NCI-H1436 (cell line): ENCODE measurements around the gene PRDM10.
"Not testable (repeated sequence)": the region's sequence is repeated elsewhere in the genome, so short reads cannot be mapped to it uniquely, and the experiment has no call there.

Experiments used
- DNase-seq: peaks from one replicate; lab custom pipeline; 2025; lab: John Stamatoyannopoulos, UW

The PRDM10 gene, protein sequence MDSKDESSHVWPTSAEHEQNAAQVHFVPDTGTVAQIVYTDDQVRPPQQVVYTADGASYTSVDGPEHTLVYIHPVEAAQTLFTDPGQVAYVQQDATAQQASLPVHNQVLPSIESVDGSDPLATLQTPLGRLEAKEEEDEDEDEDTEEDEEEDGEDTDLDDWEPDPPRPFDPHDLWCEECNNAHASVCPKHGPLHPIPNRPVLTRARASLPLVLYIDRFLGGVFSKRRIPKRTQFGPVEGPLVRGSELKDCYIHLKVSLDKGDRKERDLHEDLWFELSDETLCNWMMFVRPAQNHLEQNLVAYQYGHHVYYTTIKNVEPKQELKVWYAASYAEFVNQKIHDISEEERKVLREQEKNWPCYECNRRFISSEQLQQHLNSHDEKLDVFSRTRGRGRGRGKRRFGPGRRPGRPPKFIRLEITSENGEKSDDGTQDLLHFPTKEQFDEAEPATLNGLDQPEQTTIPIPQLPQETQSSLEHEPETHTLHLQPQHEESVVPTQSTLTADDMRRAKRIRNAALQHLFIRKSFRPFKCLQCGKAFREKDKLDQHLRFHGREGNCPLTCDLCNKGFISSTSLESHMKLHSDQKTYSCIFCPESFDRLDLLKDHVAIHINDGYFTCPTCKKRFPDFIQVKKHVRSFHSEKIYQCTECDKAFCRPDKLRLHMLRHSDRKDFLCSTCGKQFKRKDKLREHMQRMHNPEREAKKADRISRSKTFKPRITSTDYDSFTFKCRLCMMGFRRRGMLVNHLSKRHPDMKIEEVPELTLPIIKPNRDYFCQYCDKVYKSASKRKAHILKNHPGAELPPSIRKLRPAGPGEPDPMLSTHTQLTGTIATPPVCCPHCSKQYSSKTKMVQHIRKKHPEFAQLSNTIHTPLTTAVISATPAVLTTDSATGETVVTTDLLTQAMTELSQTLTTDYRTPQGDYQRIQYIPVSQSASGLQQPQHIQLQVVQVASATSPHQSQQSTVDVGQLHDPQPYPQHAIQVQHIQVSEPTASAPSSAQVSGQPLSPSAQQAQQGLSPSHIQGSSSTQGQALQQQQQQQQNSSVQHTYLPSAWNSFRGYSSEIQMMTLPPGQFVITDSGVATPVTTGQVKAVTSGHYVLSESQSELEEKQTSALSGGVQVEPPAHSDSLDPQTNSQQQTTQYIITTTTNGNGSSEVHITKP

DNA sequence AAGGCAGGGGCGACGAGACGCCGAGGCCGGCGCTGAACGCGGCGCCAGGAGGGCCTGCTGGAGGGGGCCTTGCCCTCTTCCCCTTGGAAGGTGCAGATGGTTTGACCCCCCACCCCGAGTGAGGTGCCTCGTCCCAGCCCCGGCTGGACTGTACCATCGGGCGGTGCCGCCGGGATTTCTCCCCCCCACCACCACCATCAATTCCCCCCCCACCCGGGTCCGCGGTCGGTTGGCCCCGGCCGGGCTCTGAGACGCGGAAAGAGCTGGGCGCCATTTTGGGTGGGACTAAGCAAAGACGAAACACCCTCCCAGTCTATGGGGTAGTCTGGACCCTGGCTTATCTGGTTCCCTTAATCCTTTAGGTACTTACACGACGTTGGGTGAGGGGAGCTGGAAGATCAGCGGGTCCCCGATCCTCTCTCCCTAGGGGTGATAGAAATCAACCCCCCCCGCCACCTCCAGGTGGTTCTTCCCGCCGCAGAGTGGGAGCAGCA, at the start of gene PRDM10:
Gene PRDM10, minus strand, starts transcription at position 484 of the 494 bp plus-strand sequence. CDS start 41,871 bp downstream, outside the sequence.
- DNase-seq: peak; percentile 92

DNA sequence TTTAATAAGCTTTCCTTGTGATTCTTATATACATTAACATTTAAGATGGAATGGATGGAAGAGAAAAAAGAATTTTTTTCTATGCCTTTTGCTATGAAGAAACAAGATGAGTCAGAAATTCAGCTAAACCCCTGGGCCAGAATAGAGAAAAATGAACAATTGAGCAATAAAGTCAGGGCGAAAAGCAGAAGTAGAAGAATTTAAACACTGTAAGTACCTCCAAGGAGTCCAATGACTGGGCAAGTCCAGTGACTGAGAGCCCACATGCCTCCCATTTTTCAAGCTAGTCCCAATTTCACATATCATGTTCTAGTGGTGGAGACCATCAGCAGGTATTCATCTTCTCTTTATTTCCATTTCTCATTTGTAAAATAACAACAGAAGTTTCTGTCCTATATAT, 48.4 kb upstream of the PRDM10 start:
- no peak for DNase-seq

DNA sequence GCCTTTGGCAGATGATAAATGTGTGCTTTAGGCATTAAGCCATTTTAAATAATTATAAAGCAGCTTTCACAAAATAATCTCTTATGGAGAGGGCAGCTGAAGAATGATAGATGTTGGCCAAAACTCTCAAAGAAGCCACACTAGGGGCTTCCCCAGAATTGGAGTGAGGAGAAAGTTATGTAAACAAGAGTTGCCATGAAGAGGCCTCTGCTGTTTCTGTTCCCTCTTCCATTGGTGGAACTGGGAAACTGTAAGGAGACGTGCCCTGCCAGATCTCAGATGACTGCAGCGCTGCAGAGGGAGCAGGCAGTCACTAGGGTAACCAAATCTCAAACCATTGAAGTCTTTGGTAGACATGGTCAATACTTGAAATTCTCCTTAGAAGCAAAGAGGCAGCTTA, 47.6 kb upstream of the PRDM10 start:
- no peak for DNase-seq

DNA sequence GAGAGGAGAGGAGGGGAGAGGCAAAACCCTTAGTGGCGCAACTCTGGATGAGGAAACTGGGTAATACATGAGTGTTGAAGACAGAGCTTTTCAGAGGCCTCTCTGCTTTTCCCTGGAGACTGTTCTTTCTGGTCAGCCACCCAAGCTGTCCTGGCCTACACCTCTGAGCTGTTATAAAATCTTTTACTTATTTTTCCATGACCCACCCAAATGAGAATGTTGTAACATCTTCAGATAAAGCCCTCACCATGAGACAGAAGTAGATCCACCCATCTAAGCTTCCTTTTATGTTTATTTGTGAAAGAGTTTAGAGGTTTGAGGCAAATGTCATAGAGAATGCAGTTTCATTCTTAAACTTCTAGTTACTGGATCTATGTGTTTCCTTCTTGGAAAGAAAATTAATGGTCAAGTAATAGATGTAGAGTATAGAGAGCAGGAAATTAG, 46.7 kb upstream of the PRDM10 start:
- DNase-seq: no peak

DNA sequence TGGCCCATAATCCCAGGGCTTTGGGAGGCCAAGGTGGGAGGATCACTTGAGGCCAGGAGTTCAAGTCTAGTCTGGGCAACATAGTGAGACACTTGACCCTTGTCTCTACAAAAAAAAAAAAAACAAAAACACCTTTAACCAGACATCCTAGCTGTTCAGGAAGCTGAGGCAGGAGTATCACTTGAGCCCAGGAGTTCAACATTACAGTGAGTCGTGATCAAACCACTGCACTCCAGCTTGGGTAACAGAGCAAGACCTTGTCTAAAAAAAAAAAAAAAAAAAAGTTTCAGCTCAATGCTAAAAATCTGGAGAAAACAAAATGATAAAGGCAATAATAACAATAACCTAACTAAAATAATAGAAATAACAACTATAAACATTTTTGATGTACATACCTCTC, 44.5 kb upstream of the PRDM10 start:
- DNase-seq: no peak

DNA sequence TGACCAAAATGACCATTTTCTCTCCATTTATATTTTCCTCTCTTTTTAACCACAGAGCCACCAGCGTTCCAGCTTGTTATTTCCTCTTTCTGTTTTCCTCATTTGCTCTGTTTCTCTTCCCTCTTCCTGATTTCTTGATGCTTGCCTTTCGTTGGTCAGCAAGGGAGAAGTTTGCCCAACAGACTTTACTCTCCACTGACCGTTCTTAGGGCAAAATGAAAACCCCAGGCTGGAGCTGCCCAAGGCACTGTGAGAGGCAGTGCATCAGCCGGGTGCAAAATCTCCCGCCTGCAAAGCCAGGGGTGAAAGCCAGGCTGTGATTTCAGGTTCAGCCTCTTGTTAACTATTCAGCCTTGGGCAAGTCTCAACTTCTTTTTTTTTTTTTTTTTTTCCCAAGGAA, 40.9 kb upstream of the PRDM10 start:
- DNase-seq: no peak

DNA sequence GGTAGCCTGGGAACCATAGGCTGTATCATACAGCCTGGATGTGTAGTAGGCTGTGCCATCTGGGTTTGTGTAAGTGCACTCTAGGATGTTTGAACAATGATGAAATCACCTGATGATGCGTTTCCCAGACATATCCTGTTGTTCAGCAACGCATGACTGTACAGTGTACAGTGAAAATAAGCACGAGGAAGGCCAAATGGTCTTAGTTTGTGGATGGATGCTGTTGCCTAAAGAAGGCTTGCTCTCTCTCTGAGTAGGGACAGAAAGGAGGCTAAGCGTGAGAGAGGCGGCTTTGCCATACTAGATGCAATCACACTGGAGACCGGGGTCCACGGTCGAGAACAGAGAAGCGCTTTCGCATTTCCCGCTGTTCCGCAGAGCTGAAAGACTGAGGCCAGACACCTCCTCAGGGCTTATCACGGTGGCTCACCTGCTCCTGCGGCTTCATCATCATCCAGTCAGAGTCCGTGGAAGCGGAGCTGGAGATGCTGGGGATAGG, 39.5 kb upstream of the PRDM10 start:
- no peak for DNase-seq

DNA sequence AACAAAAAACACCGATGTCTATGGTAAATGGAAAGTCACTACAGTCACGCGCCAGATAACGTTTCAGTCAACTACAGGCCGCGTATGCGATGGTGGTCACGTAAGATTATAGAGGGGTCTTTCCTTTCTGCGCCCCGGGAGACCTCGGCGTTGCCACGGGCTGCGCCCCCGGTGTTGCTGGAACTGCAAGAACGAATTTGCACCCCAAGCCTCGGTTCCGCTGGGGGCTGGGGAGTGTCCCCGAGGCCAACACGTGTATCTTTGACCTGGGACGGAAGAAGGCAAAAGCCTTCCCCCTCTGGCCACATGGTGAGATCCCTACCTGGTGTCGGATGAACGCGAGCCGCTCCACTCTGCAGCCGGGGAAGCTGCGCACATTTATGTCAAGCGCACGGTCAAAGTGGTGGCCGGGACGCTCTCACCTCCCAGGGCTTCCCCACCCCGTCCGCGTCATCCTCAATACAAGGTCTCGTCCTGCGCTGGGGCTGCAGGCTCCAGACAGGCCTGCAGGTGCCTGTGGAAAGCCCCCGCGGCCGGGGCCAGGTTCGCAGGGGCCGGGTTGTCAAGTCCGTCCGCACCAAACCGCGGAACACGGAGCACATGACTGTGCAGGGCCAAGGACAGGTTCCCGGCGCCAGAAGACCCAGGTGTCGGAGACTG, 37.8 kb upstream of the PRDM10 start:
- no peak for DNase-seq

DNA sequence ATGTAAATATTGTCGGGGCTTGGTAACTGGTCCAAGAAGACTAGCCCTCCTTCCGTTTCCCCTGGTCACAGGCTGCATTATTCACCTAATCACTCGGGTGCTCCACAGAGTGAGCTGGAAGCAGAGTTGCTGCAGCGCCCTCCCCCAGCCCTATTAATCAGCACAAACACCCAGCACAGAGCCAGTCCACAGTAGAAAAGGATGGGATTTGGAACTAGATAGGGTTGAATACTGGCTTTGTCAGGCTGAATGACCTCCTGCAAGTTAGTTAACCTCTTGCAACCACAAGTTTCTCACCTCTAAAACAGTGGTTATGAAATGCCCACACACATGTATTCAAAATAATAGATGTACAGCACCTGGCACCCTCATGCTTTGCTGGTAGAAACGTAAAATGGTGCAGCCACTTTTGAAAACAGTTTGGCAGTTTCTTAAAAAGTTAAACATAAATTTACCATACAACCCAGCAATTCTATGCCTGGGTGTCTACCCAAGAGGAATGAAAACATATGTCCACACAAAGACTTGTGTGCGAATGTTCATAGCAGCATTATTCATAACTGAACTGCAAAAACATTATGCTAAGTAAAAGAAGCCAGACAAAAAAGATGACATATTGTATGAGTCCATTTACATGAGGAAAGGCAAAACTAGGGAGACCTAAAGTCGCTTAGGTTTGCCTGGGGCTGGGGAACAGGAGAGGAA, 35.4 kb upstream of the PRDM10 start:
- DNase-seq: no peak

DNA sequence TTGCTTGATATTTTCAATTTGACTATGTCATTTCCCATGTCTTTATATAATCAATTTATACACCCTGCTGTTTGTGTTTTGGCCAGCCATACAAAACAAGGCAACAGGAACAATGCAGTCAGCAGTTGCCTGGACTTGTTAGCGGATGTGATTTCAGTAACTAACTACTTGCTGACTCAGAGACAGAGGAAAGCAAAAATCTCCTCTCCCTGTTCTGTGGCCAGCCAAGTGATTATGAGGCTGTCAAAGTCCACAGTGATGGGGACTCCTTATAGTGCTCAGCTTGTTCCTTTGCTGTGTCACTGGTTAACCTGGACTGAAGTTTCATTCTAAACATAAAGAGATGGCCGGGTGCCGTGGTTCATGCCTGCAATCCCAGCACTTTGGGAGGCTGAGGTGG, 34.4 kb upstream of the PRDM10 start:
- DNase-seq: no peak

DNA sequence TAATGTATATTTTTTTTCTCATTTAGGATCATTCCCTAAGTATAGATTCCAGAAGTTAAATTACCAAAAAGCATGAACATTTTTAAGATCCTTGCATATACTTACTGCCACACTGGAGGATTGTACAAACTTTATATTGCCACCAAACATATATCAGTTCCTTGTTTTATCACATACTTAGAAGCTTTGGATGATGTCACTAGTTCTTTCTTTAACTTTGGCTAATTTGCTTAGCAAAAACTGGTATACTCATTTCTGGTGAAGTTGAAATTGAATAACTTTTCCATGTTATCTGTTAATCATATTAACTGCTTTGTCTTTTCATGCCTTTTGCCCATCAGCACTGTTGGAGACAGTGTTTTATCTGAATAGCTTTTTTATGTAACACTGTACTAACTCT, 31.6 kb upstream of the PRDM10 start:
- DNase-seq: no peak

DNA sequence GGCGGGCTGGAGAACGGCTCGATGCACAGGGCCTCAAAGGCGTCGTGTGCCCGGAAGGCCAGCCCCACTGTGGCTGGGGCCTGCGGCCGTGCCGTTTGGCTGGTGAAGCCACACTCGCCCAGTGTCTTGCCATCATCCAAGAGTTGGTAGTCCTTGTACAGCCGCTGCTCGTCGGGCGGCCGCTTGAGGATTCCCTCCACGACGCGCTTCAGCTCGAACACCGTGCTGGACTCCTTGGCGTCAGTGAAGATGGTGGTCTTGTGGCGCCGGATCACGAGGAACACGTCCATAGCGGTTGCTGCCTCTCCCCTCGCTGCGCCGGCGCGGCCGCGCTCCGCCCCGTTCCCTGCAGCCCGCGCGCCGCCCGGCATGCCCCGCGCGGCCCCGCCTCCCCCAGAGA, 30.3 kb upstream of the PRDM10 start:
- no peak for DNase-seq

DNA sequence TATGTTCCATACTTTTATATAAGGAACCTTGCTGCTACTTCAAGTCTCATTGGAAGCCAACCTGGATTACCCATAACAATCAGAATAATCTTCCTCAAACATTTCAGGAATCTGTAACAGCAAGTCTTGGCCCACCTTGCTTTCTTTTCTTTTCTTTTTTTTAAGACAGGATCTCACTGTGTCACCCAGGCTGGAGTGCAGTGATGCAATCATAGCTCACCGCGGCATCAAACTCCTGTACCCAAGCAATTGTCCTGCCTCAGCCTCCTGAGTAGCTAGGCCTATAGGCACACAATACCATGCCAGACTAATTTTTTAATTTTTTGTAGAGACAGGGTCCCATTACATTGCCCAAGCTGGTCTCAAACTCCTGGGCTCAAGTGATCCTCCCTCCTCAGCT, 29.3 kb upstream of the PRDM10 start:
- DNase-seq: no peak

DNA sequence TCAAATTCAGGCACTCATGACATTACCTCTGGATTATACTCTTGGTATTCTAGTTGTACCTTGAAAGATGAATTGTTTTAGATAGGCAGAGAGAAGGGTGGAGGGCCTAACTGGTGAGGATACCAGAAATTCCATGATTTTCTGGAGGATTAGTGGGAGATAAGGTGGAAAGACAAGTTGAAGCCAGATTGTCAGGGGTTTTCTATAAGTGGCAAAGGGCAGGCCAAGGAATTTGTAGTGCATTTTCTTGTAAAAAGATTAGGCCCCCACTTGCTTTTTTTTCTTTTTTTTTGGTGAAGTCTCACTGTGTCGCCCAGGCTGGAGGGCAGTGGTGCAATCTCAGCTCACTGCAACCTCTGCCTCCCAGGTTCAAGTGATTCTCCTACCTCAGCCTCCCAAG, 28.4 kb upstream of the PRDM10 start:
- DNase-seq: no peak

DNA sequence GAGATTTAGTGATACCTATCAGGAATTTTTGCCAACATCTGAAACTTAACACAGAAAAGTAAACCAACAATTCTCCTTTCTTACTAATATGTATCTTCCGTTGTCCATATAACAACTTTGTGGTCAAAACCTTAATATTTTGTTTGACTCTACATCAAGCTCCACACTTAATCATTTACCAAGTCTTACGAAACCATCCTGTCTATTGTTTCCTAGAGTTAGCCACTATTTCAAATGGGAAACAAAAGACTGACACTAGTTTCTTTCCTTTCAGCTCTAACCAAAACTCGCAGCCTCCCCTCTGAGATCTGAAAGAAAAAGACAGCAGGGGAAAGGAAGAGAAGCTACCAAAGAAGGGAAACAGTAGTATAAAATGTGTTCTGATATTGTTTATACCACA, 26.5 kb upstream of the PRDM10 start:
- DNase-seq: no peak

DNA sequence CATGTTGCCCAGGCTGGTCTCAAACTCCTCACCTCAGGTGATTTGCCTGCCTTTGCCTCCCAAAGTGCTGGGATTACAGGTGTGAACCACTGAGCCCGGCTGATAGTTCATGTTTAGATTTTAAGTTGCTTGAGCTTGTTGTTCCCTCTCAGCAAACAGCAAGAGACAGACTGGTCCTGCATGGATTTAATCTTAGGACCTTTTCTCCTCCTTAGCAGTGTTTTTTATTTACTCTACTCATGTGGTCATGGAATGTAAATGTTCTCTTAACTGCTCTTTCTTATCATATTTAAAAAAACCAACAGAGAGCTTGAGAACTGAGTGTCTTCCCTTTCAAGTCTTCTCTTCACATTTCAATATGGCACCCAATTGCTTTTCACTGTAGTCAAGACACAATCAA, 22.7 kb upstream of the PRDM10 start:
- DNase-seq: no peak

DNA sequence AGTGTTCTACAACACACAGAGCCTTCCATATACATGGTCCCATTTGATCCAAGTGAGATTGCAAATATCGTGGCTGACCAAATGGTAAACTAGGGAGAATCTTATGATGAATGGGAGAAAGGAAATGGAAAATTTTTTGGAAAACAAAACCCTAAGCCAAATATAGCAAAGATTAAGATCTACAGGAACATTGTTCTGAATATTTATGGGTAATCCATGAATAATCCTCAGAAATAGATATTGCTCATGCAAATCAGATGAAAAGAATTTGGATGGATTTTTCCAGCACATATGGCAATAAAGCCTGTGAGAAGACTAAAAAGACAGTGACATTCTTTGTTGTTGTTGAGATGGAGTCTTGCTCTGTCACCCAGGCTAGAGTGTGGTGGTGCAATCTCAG, 21.7 kb upstream of the PRDM10 start:
- DNase-seq: no peak

DNA sequence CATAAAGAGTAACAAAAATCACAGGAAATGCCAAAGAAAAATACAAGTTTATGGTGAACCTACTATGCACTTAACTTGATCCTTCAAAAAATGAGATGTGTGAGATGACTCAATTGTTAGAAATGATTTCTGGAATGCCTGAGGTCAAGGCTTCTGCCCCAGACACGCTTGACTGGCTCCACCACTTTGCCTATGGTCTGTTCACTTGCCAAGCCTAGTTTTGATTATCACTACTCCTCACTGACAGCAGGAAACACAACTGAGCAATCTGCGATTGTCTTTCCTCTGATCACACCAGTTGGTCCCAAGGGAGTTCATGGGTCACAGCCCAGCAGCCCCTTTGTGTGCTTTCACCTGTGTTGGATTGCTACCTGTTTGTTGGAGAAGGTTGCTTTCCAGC, 20.6 kb upstream of the PRDM10 start:
- DNase-seq: no peak

DNA sequence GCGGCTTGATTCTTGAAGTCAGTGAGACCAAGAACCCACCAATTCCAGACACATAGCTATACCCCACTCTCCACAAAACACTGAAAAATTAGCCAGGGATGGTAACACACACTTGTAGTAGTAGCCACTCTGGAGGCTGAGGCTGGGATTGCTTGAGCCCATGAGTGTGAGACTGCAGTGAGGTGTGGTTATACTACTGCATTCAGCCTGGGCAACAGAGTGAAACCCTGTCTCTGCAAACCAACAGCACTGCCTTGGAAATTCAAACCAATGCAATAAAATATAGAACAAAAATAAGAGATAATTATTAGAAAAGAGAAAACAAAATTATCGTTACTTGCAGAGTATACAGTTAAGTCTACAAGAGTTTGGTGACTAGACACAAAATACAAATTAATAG, 20.2 kb upstream of the PRDM10 start:
- no peak for DNase-seq

DNA sequence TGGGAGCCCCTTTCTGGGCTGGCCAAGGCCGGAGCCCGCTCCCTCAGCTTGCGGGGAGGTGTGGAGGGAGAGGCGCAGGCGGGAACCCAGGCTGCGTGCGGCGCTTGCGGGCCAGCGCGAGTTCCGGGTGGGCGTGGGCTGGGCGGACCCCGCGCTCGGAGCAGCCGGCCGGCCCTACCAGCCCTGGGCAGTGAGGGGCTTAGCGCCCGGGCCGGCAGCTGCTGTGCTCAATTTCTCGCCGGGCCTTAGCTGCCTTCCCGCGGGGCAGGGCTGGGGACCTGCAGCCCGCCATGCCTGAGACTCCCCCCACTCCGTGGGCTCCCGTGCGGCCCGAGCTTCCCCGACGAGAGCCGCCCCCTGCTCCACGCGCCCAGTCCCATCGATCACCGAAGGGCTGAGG, 19.0 kb upstream of the PRDM10 start:
- not testable (repeated sequence) for DNase-seq

DNA sequence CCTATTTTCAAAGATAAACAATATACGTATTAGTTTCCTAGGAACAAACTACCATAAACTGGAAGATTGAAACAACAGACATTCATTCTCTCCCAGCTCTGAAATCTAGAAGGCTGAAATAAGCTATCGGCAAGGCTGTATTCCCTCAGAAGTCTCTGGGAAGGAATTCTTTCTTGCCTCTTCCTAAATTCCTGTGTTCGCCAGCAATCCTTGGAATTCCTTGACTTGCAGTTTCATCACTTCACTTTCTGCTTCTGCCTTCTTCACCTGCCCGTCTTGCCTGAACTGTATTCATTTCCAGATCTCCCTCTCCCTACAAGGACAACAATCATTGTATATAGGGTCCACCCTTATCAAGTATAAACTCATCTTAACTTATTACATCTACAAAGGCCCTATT, 17.7 kb upstream of the PRDM10 start:
- no peak for DNase-seq
